Spleen (tissue), 11 donors: ENCODE data around the gene MAD2L2. TPM values are rescaled to one million over a fixed set of nuclear protein-coding genes. Genes with fewer than 3 reads are reported as not detected.

Experiments used
- DNase-seq: peaks from one replicate; pipeline ENCODE4 v3.0.0-alpha.2; 2020
- H3K27ac ChIP-seq, 8 donors: fragments of 200-600 bp; sonication (generic) in 7 of 8; 1 replicate in 4 of 8; 2 replicates in 4 of 8; pipeline versions ENCODE4 v1.5.0 to v1.8.0; 2016 to 2021; ENCODE audit warnings: inconsistent platforms in 4 of 8, mild to moderate bottlenecking in 4 of 8, moderate library complexity in 1 of 8
- H3K27me3 ChIP-seq, 7 donors: fragments of 200-600 bp; sonication (generic) in 6 of 7; replicated peaks in 1 of 7; 1 replicate in 4 of 7; 2 replicates in 3 of 7; pipeline versions ENCODE4 v1.5.0 to v1.8.0; 2016 to 2021; ENCODE audit warnings: inconsistent platforms in 3 of 7, mild to moderate bottlenecking in 1 of 7
- H3K36me3 ChIP-seq, 6 donors: fragments of 200-600 bp; sonication (generic) in 5 of 6; 1 replicate in 4 of 6; 2 replicates in 2 of 6; pipeline versions ENCODE4 v1.5.0 to v1.8.0; 2016 to 2021; ENCODE audit warnings: inconsistent platforms in 2 of 6
- H3K4me1 ChIP-seq, 6 donors: fragments of 200-600 bp; sonication (generic) in 5 of 6; 1 replicate in 3 of 6; 2 replicates in 3 of 6; pipeline versions ENCODE4 v1.5.0 to v1.8.0; 2016 to 2021; ENCODE audit warnings: inconsistent platforms in 3 of 6
- H3K4me3 ChIP-seq, 8 donors: fragments of 200-600 bp; sonication (generic) in 7 of 8; 1 replicate in 4 of 8; 2 replicates in 4 of 8; pipeline versions ENCODE4 v1.5.0 to v1.8.0; 2016 to 2021; ENCODE audit warnings: inconsistent platforms in 4 of 8, mild to moderate bottlenecking in 4 of 8, moderate library complexity in 2 of 8
- H3K9me3 ChIP-seq, 8 donors: fragments of 200-600 bp; sonication (generic) in 7 of 8; 1 replicate in 4 of 8; 2 replicates in 4 of 8; pipeline versions ENCODE4 v1.5.0 to v1.8.0; 2016 to 2021; ENCODE audit warnings: inconsistent platforms in 4 of 8
- CTCF ChIP-seq, 11 experiments: fragments of 200-600 bp in 7 of 11; fragments of 450-650 bp in 4 of 11; sonication (generic) in 4 of 11; IDR thresholded peaks in 8 of 11; conservative IDR thresholded peaks in 3 of 11; 1 replicate in 7 of 11; 2 replicates in 4 of 11; pipeline versions ENCODE4 v1.4.0 to v1.8.0; 2016 to 2021; ENCODE audit warnings: antibody characterized with exemption in 11 of 11, inconsistent platforms in 4 of 11, mild to moderate bottlenecking in 1 of 11
- POLR2A ChIP-seq, 3 donors: fragments of 450-650 bp; IDR thresholded peaks; one replicate each; pipeline ENCODE4 v1.5.1; 2017; ENCODE audit warnings: antibody characterized with exemption in 3 of 3, mild to moderate bottlenecking in 1 of 3
- POLR2AphosphoS5 ChIP-seq, 3 donors: sonication (generic); formaldehyde crosslinking; IDR thresholded peaks; one replicate each; pipeline ENCODE4 v1.5.1; 2017; ENCODE audit warnings: antibody characterized with exemption in 3 of 3
- WGBS, 5 donors: extraction: QIAGEN DNeasy Blood & Tissue Kit in 3 of 5; methylation state at CpG; one replicate each; pipeline versions ENCODE4 v1.1.5 to v1.1.7; 2013 to 2018; 5-methylcytosine and 5-hydroxymethylcytosine counted together
- intact Hi-C: fragments of 100-400 bp; cut with DNase I; formaldehyde crosslinking; loops from one replicate; pipeline ENCODE4 v1.15.0; 2023; ENCODE audit warnings: low total_unique reads
- polyA plus RNA-seq, 3 donors: library from polyadenylated mRNA; stranded (reverse); fragments of 200-250 nt; gene quantifications; one replicate each; pipeline ENCODE4 v1.2.1, GENCODE V29; 2013
- total RNA-seq, 7 donors: library from RNA; depleted of rRNA in 3 of 7; stranded (reverse); fragments of >200 nt in 3 of 7; fragmentation: NEBNext Ultra II Directional in 4 of 7; extraction: Animal tissue kit (Norgen Biotek cat#: 25700) in 4 of 7; gene quantifications; one replicate each; pipeline versions ENCODE4 v1.1.0 to v1.2.1, GENCODE V29; 2016 to 2021
- donor health status: healthy with polysubstance abuse.
- donor health status: DM: no; HTN: no; CAD: no; lungs with moderate emphysema.
- donor health status: DM: no; HTN: no; CAD: no.
- donor health status: Bipolar disorder and iron deficiency.
- donor health status: healthy.
- donor health status: DM: no; HTN: no; CAD: no.
- donor health status: DM: yes; HTN: yes; CAD: no.

Gene MAD2L2
- total and polyA plus RNA-seq, 10 donors = 22.7 to 42.1 (median 32.2) TPM

DNA sequence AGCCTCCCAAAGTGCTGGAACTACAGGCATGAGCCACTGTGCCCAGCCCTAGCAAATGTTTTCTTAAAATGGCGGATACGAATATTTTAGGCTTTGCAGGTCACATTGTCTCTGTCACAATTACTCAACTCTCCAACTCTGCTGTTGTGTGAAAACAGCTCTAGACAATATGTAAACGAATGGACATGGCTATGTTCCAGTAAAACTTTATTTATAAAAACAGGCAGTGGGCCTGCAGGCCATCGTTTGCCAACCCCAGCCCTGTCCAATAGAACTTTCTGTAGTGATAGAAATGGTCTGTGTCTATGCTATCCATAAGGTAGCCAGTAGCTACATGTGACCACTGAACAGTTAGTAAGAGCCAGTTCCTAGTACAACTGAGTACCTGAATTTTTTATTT, 21.2 kb downstream of the MAD2L2 start:
- no peaks in the 10 kb centered on the region for H3K9me3 ChIP-seq
- no peak overlapping the region for H3K27ac ChIP-seq
- intact Hi-C loops = no loop called here
- DNase-seq = no peak
- H3K27me3 ChIP-seq = peaks cover 0 to 10% (median 0%) of the 10 kb centered on the region in 7 donors
- peaks cover 0 to 60% (median 8%) of the 10 kb centered on the region in 6 donors for H3K36me3 ChIP-seq
- 80 to 92% (median 88%) methylated on average over 4 of the region's 4 CpGs for WGBS, 5 donors
- peaks cover 8 to 42% (median 24%) of the 10 kb centered on the region in 6 donors for H3K4me1 ChIP-seq
- no peak overlapping the region for H3K4me3 ChIP-seq
- TF ChIP-seq CTCF (IDR thresholded peaks at IDR 0.05 in 8 of 11, conservative IDR thresholded peaks at IDR 0.05 in 3 of 11) = no peak
- TF ChIP-seq POLR2A (IDR thresholded peaks at IDR 0.05) = no peak
- no peak for TF ChIP-seq POLR2AphosphoS5 (IDR thresholded peaks at IDR 0.05)

DNA sequence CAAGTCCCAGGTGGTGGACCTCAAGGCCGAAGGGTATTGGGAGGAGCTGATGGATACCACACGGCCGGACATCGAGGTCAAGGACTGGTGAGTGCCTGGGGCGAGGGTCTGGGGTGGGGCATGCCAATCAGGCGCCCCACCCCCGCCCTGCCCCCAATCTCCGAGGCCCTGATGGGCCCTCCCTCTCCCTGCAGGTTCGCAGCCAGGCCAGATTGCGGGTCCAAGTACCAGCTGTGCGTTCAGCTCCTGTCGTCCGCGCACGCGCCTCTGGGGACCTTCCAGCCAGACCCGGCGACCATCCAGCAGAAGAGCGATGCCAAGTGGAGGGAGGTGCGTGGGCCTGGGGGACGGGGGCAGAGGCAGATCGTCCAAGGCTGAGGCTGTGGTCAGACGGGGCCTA, 22.4 kb downstream of the MAD2L2 start:
- peaks cover 0 to 60% (median 8%) of the 10 kb centered on the region in 6 donors for H3K36me3 ChIP-seq
- no peak overlapping the region for H3K4me3 ChIP-seq
- peaks cover 8 to 39% (median 28%) of the 10 kb centered on the region in 6 donors for H3K4me1 ChIP-seq
- WGBS, 5 donors = 88 to 94% (median 92%) methylated on average over 13 to 23 of the region's 23 CpGs
- TF ChIP-seq CTCF (IDR thresholded peaks at IDR 0.05 in 8 of 11, conservative IDR thresholded peaks at IDR 0.05 in 3 of 11) (no peak), POLR2A (IDR thresholded peaks at IDR 0.05) (no peak), POLR2AphosphoS5 (IDR thresholded peaks at IDR 0.05) (no peak)
- H3K27me3 ChIP-seq = peaks cover 0 to 20% (median 0%) of the 10 kb centered on the region in 7 donors
- H3K9me3 ChIP-seq = no peaks in the 10 kb centered on the region
- peak; percentile 68 for DNase-seq
- intact Hi-C loops = no loop called here
- H3K27ac ChIP-seq = no peak overlapping the region

- intact Hi-C loops = no loop called here
Measured at GRCh38 chr1:11657654-11658053, 23.3 kb downstream of the MAD2L2 start.

More at GRCh38 chr1:11657654-11658053, 23.3 kb downstream of the MAD2L2 start:
- peaks cover 0 to 60% (median 8%) of the 10 kb centered on the region in 6 donors for H3K36me3 ChIP-seq
- 78 to 89% (median 85%) methylated on average over 6 of the region's 6 CpGs for WGBS, 5 donors
- no peak for TF ChIP-seq POLR2AphosphoS5 (IDR thresholded peaks at IDR 0.05)
- TF ChIP-seq POLR2A (IDR thresholded peaks at IDR 0.05) = no peak
- no peak for TF ChIP-seq CTCF (IDR thresholded peaks at IDR 0.05 in 8 of 11, conservative IDR thresholded peaks at IDR 0.05 in 3 of 11)
- H3K27me3 ChIP-seq = peaks cover 0 to 21% (median 0%) of the 10 kb centered on the region in 7 donors
- H3K9me3 ChIP-seq = no peaks in the 10 kb centered on the region
- H3K4me3 ChIP-seq = no peak overlapping the region
- no peak for DNase-seq
- no peak overlapping the region for H3K27ac ChIP-seq
- H3K4me1 ChIP-seq = peaks cover 8 to 33% (median 23%) of the 10 kb centered on the region in 6 donors
